Gastroesophageal sphincter (tissue), 4 donors: ENCODE measurements around the gene NTN3. TPM values are rescaled to one million over a fixed set of nuclear protein-coding genes. Genes with fewer than 3 reads are reported as not detected.
"Not testable (repeated sequence)": the region's sequence is repeated elsewhere in the genome, so short reads cannot be mapped to it uniquely, and the experiment has no call there.

ENCODE experiments used
- ATAC-seq: fragments of 150-250 bp; one replicate; pipeline ENCODE4 v1.9.1; 2016; ENCODE audit warnings: mild to moderate bottlenecking, moderate library complexity
- H3K27ac ChIP-seq, 4 donors: fragments of 200-600 bp; sonication (generic) in 3 of 4; 1 replicate in 3 of 4; 2 replicates in 1 of 4; pipeline ENCODE4 v1.5.1; 2016 to 2019
- H3K27me3 ChIP-seq: fragments of 200-600 bp; sonication (generic); one replicate; pipeline ENCODE4 v1.5.1; 2019
- H3K36me3 ChIP-seq, 2 donors: fragments of 200-600 bp; sonication (generic); one replicate each; pipeline ENCODE4 v1.5.1; 2019; ENCODE audit warnings: control low read depth in 1 of 2
- H3K4me1 ChIP-seq, 3 donors: fragments of 200-600 bp; sonication (generic); 1 replicate in 2 of 3; 2 replicates in 1 of 3; pipeline ENCODE4 v1.5.1; 2016 to 2019; ENCODE audit warnings: control low read depth in 2 of 3
- H3K4me3 ChIP-seq, 2 donors: fragments of 200-600 bp; sonication (generic); one replicate each; pipeline ENCODE4 v1.5.1; 2019; ENCODE audit warnings: mild to moderate bottlenecking in 1 of 2, moderate library complexity in 1 of 2
- H3K9me3 ChIP-seq, 3 donors: fragments of 200-600 bp; sonication (generic); one replicate each; pipeline ENCODE4 v1.5.1; 2017 to 2019; ENCODE audit warnings: control low read depth in 2 of 3
- EP300 ChIP-seq: sonication (generic); formaldehyde crosslinking; IDR thresholded peaks from one replicate; pipeline ENCODE4 v1.6.1; 2017; ENCODE audit warnings: antibody characterized with exemption, mild to moderate bottlenecking
- POLR2A ChIP-seq, 2 donors: fragments of 450-650 bp; IDR thresholded peaks; one replicate each; pipeline ENCODE4 v1.6.1; 2017; ENCODE audit warnings: antibody characterized with exemption in 2 of 2, mild to moderate bottlenecking in 2 of 2, moderate library complexity in 1 of 2
- POLR2AphosphoS5 ChIP-seq: sonication (generic); formaldehyde crosslinking; IDR thresholded peaks from one replicate; pipeline ENCODE4 v1.6.1; 2017; ENCODE audit warnings: antibody characterized with exemption
- WGBS, 2 donors: methylation state at CpG; one replicate each; pipeline ENCODE4 v1.1.5; 2018; ENCODE audit warnings: low coverage in 1 of 2; 5-methylcytosine and 5-hydroxymethylcytosine counted together
- total RNA-seq, 4 donors: library from RNA; depleted of rRNA; stranded (reverse); fragments of >200 nt; gene quantifications; one replicate each; pipeline ENCODE4 v1.1.0, GENCODE V29; 2016
- TF ChIP-seq, protein P1 (sequence below), 4 experiments: fragments of 200-600 bp in 2 of 4; fragments of 450-650 bp in 2 of 4; sonication (generic) in 1 of 4; IDR thresholded peaks; one replicate each; pipeline ENCODE4 v1.5.1; 2017 to 2019; ENCODE audit warnings: antibody characterized with exemption in 4 of 4, mild to moderate bottlenecking in 2 of 4, moderate library complexity in 2 of 4

Gene NTN3
- total RNA-seq, 4 donors from 2014 or later: not detected

DNA sequence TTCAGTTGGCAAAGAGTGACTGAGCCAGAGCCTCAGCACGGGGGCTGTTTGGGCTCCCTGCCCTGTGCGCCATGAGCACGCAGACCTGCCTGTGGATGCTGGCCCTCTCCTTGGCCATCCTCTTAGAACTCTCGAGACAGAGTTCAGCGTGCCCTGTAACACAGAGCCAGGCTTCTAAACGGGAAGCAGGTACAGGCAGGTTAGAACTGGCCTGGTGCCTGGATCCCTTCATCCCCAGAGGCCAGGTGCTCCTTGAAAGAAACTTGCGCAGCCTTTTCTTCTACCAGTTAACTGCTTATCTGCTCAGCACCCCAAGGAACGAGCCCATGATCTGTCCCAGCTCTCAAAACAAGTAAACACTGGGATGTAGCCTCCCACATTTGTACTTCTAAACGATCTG, 35.0 kb upstream of the NTN3 start:
- 100% methylated on average over 1 of the region's 9 CpGs; no CpG with 5 or more reads in 1 of the 2 donors for WGBS, 2 donors
- no peaks in the 10 kb centered on the region for H3K4me1 ChIP-seq
- H3K4me3 ChIP-seq: no peak overlapping the region
- no peak overlapping the region for H3K27ac ChIP-seq
- TF ChIP-seq POLR2AphosphoS5 (no peak), POLR2A (IDR thresholded peaks at IDR 0.05) (no peak), EP300 (no peak)
- TF ChIP-seq, protein P1, sequence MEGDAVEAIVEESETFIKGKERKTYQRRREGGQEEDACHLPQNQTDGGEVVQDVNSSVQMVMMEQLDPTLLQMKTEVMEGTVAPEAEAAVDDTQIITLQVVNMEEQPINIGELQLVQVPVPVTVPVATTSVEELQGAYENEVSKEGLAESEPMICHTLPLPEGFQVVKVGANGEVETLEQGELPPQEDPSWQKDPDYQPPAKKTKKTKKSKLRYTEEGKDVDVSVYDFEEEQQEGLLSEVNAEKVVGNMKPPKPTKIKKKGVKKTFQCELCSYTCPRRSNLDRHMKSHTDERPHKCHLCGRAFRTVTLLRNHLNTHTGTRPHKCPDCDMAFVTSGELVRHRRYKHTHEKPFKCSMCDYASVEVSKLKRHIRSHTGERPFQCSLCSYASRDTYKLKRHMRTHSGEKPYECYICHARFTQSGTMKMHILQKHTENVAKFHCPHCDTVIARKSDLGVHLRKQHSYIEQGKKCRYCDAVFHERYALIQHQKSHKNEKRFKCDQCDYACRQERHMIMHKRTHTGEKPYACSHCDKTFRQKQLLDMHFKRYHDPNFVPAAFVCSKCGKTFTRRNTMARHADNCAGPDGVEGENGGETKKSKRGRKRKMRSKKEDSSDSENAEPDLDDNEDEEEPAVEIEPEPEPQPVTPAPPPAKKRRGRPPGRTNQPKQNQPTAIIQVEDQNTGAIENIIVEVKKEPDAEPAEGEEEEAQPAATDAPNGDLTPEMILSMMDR (IDR thresholded peaks at IDR 0.05): no peak
- no peaks in the 10 kb centered on the region for H3K27me3 ChIP-seq
- H3K36me3 ChIP-seq: peaks cover 0 to 49% of the 10 kb centered on the region in 2 donors
- H3K9me3 ChIP-seq: no peaks in the 10 kb centered on the region
- no peak for ATAC-seq

- no peak for ATAC-seq
- Histone ChIP-seq H3K36me3 (peaks cover 0 to 49% of the 10 kb centered on the region in 2 donors), H3K9me3 (no peaks in the 10 kb centered on the region), H3K27ac (no peak overlapping the region), H3K27me3 (no peaks in the 10 kb centered on the region), H3K4me3 (no peak overlapping the region), H3K4me1 (no peaks in the 10 kb centered on the region)
- TF ChIP-seq, protein P1 (IDR thresholded peaks at IDR 0.05): no peak
- TF ChIP-seq POLR2A (IDR thresholded peaks at IDR 0.05): no peak
- TF ChIP-seq POLR2AphosphoS5: no peak
- no peak for TF ChIP-seq EP300
- 92 to 94% methylated on average over 2 to 6 of the region's 24 CpGs for WGBS, 2 donors
Measured at GRCh38 chr16:2437032-2437790, 33.9 kb upstream of the NTN3 start.

DNA sequence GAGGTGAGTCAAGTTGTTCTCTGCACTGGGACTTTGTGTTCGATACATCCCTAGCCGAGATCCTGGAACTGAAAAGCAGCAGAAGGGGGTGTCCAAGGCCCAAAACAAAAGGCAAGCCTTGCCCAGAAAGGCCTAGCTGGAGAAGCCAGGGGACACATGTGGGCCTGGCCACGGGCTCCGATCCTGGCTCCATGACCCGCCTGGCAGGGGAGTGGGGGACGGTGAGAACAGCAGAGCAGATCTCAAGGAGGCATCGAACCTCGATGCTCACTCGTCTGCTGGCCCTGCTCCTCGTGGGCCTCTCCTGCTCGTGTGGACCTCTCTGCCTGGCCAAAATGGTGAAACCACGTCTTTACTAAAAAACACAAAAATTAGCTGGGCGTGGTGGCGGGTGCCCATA, 33.0 kb upstream of the NTN3 start:
- Histone ChIP-seq H3K9me3 (no peaks in the 10 kb centered on the region), H3K4me3 (no peak overlapping the region), H3K27me3 (no peaks in the 10 kb centered on the region), H3K27ac (no peak overlapping the region), H3K36me3 (peaks cover 0 to 43% of the 10 kb centered on the region in 2 donors), H3K4me1 (no peaks in the 10 kb centered on the region)
- TF ChIP-seq EP300 (no peak), POLR2AphosphoS5 (no peak), POLR2A (IDR thresholded peaks at IDR 0.05) (no peak)
- TF ChIP-seq, protein P1 (IDR thresholded peaks at IDR 0.05): no peak
- no peak for ATAC-seq
- 60 to 90% methylated on average over 1 to 3 of the region's 14 CpGs for WGBS, 2 donors

GRCh38 chr16:2439598-2439997, 31.5 kb upstream of the NTN3 start:
- 95% methylated on average over 4 of the region's 11 CpGs; no CpG with 5 or more reads in 1 of the 2 donors for WGBS, 2 donors
- H3K36me3 ChIP-seq: peaks cover 0 to 50% of the 10 kb centered on the region in 2 donors
- H3K4me3 ChIP-seq: no peak overlapping the region
- no peaks in the 10 kb centered on the region for H3K27me3 ChIP-seq
- H3K27ac ChIP-seq: no peak overlapping the region
- no peaks in the 10 kb centered on the region for H3K9me3 ChIP-seq
- H3K4me1 ChIP-seq: no peaks in the 10 kb centered on the region
- TF ChIP-seq POLR2A (IDR thresholded peaks at IDR 0.05): no peak
- no peak for TF ChIP-seq EP300
- no peak for TF ChIP-seq POLR2AphosphoS5
- TF ChIP-seq, protein P1 (IDR thresholded peaks at IDR 0.05): no peak
- ATAC-seq: no peak

- not testable (repeated sequence) for H3K27me3 ChIP-seq, H3K4me3 ChIP-seq, ATAC-seq, H3K27ac ChIP-seq, H3K9me3 ChIP-seq, H3K4me1 ChIP-seq
- H3K36me3 ChIP-seq: peaks cover 0 to 58% of the 10 kb centered on the region in 2 donors
- WGBS, 2 donors: 80 to 89% methylated on average over 5 to 9 of the region's 15 CpGs
Measured at GRCh38 chr16:2441143-2441804, 29.8 kb upstream of the NTN3 start.
